ENCODE data around the gene UBE2N.
A peak's percentile ranks its signal among the peaks of the same experiment; 100 is the strongest.
"Not testable (repeated sequence)": the region's sequence is repeated elsewhere in the genome, so short reads cannot be mapped to it uniquely, and the experiment has no call there.

The UBE2N gene

GRCh38 chr12:93442411-93443340 lies 929 bp upstream of the UBE2N start:
- no peak for DNase-seq (ENCODE audit: low read depth)

GRCh38 chr12:93441081-93441616 lies 598 bp downstream of the UBE2N start:
- DNase-seq (ENCODE audit: low read depth) = peak; percentile 12

- DNase-seq (ENCODE audit: low read depth) = no peak
These were observed 1.5 kb downstream of the UBE2N start for GRCh38 chr12:93440043-93440835.

- DNase-seq (ENCODE audit: low read depth) = no peak
These were observed 3.3 kb downstream of the UBE2N start for GRCh38 chr12:93438266-93439050.

- DNase-seq (ENCODE audit: low read depth) = no peak
These were observed 7.4 kb downstream of the UBE2N start for GRCh38 chr12:93434256-93434865.

- not testable (repeated sequence) for DNase-seq (ENCODE audit: low read depth)
These were observed 9.7 kb downstream of the UBE2N start for GRCh38 chr12:93432031-93432430.

GRCh38 chr12:93430280-93430679 lies 11.5 kb downstream of the UBE2N start:
- DNase-seq (ENCODE audit: low read depth) = no peak

GRCh38 chr12:93429852-93430251 lies 11.9 kb downstream of the UBE2N start:
- DNase-seq (ENCODE audit: low read depth) = no peak

- DNase-seq (ENCODE audit: low read depth) = no peak
These were observed 12.3 kb downstream of the UBE2N start for GRCh38 chr12:93429448-93429847.

- no peak for DNase-seq (ENCODE audit: low read depth)
These were observed 13.8 kb downstream of the UBE2N start for GRCh38 chr12:93427779-93428564.

GRCh38 chr12:93426412-93426805 lies 15.3 kb downstream of the UBE2N start:
- DNase-seq (ENCODE audit: low read depth) = no peak

GRCh38 chr12:93425736-93426411 lies 15.9 kb downstream of the UBE2N start:
- DNase-seq (ENCODE audit: low read depth) = no peak

- DNase-seq (ENCODE audit: low read depth) = no peak
These were observed 19.7 kb downstream of the UBE2N start for GRCh38 chr12:93422050-93422449.

GRCh38 chr12:93419388-93420034 lies 22.2 kb downstream of the UBE2N start:
- DNase-seq (ENCODE audit: low read depth) = no peak

- DNase-seq (ENCODE audit: low read depth) = no peak
These were observed 23.7 kb downstream of the UBE2N start for GRCh38 chr12:93417967-93418480.

- DNase-seq (ENCODE audit: low read depth) = no peak
These were observed 25.9 kb downstream of the UBE2N start for GRCh38 chr12:93415723-93416464.

- no peak for DNase-seq (ENCODE audit: low read depth)
These were observed 28.7 kb downstream of the UBE2N start for GRCh38 chr12:93413064-93413463.

GRCh38 chr12:93412396-93412795 lies 29.4 kb downstream of the UBE2N start:
- not testable (repeated sequence) for DNase-seq (ENCODE audit: low read depth)

- DNase-seq (ENCODE audit: low read depth) = not testable (repeated sequence)
These were observed 30.7 kb downstream of the UBE2N start for GRCh38 chr12:93411060-93411459.

All from activated gamma-delta T cell treated with anti-CD3 and anti-CD28 coated beads, Interleukin-2, amount 50 U/mL, for 16 hours (primary cell).